Stimulated activated naive CD4-positive, alpha-beta T cell (primary cell): ENCODE measurements around the gene IGFALS.

ENCODE experiments used
- DNase-seq, 6 experiments: peaks; one replicate each; lab custom pipeline; 2025; lab: John Stamatoyannopoulos, UW

The IGFALS gene

GRCh38 chr16:1790261-1790610, 3.3 kb downstream of the IGFALS start:
- DNase-seq: no peak

- DNase-seq: no peak
Observed at GRCh38 chr16:1789643-1790045, 3.9 kb downstream of the IGFALS start.

GRCh38 chr16:1788708-1789100, 4.8 kb downstream of the IGFALS start:
- no peak for DNase-seq

GRCh38 chr16:1788095-1788707, 5.3 kb downstream of the IGFALS start:
- DNase-seq: no peak

- no peak for DNase-seq
Observed at GRCh38 chr16:1787322-1788094, 6.0 kb downstream of the IGFALS start.

GRCh38 chr16:1787056-1787321, 6.5 kb downstream of the IGFALS start:
- DNase-seq: no peak

- DNase-seq: no peak
Observed at GRCh38 chr16:1786242-1787055, 7.1 kb downstream of the IGFALS start.

GRCh38 chr16:1785846-1786170, 7.7 kb downstream of the IGFALS start:
- no peak for DNase-seq

- no peak for DNase-seq
Observed at GRCh38 chr16:1784977-1785845, 8.3 kb downstream of the IGFALS start.

GRCh38 chr16:1782408-1783264, 10.9 kb downstream of the IGFALS start, which contains the start of the genes NUBP2 and SPSB3:
Gene NUBP2 (plus strand): TSS chr16:1782960. CDS start chr16:1783021, 61 bp downstream.
Gene SPSB3 (minus strand): TSS chr16:1782571. CDS start chr16:1781483, 1,088 bp downstream.
- DNase-seq: peak; percentile 94 to 99 (median 97)

- DNase-seq: peak in 4 of 6 experiments; percentile 47 to 63 (median 54)
Observed at GRCh38 chr16:1781758-1782407, 11.6 kb downstream of the IGFALS start.

GRCh38 chr16:1781254-1781653, 12.3 kb downstream of the IGFALS start:
- DNase-seq: no peak

- no peak for DNase-seq
Observed at GRCh38 chr16:1780677-1781072, 12.8 kb downstream of the IGFALS start.

- no peak for DNase-seq
Observed at GRCh38 chr16:1779741-1780676, 13.5 kb downstream of the IGFALS start.

- DNase-seq: no peak
Observed at GRCh38 chr16:1779234-1779701, 14.2 kb downstream of the IGFALS start.

- no peak for DNase-seq
Observed at GRCh38 chr16:1778200-1779179, 15.0 kb downstream of the IGFALS start.

GRCh38 chr16:1777375-1778199, 15.9 kb downstream of the IGFALS start:
- DNase-seq: no peak
